Measurements from ENCODE around the gene SEC14L3.

The SEC14L3 gene

DNA sequence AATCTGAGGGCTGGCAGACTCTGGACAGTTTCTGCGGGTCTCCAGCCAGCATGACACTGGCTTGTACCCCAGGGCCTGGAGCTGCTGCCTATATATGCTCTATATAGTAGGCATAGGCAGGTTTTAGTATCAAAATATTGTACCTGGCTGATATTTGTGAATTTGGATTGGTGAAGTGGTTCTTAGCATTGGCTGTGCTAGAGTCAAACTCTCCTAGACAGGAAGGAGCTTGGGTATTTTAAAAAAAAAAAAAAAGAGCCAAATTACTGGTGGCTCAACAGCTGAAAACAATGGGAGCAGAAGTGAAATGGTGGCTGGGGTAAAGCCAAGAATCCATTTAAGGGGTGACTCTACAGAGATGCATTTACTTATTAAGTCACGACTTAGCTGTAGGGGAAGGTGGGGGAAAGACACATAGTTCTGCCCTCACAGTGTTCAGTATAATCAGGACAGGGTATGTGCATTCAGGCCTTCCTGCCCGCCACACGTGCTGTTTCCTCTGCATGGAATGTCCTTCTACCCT, 57.2 kb downstream of the SEC14L3 start:
- no peaks in the 10 kb centered on the region for H4K20me1 ChIP-seq (ENCODE audit: low read depth, low read length)
- H3K27ac ChIP-seq (ENCODE audit: low read depth, low read length): no peak overlapping the region
- no peaks in the 10 kb centered on the region for H3K27me3 ChIP-seq (ENCODE audit: low read length)
- H3F3A ChIP-seq (ENCODE audit: insufficient read depth): no peaks in the 10 kb centered on the region
- no peaks in the 10 kb centered on the region for H3K9me3 ChIP-seq (ENCODE audit: insufficient read depth, low read length)
- H3K4me2 ChIP-seq (ENCODE audit: low read depth, low read length, poor library complexity, severe bottlenecking): no peak overlapping the region
- TF ChIP-seq EZH2phosphoT487 (conservative IDR thresholded peaks at IDR 0.05; ENCODE audit: low read length): no peak
- TF ChIP-seq, protein P1, sequence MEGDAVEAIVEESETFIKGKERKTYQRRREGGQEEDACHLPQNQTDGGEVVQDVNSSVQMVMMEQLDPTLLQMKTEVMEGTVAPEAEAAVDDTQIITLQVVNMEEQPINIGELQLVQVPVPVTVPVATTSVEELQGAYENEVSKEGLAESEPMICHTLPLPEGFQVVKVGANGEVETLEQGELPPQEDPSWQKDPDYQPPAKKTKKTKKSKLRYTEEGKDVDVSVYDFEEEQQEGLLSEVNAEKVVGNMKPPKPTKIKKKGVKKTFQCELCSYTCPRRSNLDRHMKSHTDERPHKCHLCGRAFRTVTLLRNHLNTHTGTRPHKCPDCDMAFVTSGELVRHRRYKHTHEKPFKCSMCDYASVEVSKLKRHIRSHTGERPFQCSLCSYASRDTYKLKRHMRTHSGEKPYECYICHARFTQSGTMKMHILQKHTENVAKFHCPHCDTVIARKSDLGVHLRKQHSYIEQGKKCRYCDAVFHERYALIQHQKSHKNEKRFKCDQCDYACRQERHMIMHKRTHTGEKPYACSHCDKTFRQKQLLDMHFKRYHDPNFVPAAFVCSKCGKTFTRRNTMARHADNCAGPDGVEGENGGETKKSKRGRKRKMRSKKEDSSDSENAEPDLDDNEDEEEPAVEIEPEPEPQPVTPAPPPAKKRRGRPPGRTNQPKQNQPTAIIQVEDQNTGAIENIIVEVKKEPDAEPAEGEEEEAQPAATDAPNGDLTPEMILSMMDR (IDR thresholded peaks at IDR 0.05; ENCODE audit: insufficient read depth, low read length, poor library complexity, severe bottlenecking): no peak
- H3K9ac ChIP-seq (ENCODE audit: low read length): no peak overlapping the region
- H2AFZ ChIP-seq (ENCODE audit: low read depth, low read length, severe bottlenecking): no peak overlapping the region
- H3K36me3 ChIP-seq (ENCODE audit: low read length): no peaks in the 10 kb centered on the region
- no peaks in the 10 kb centered on the region for H3K9me2 ChIP-seq (replicated peaks; ENCODE audit: insufficient read depth, low read length)
- H3K79me2 ChIP-seq (ENCODE audit: insufficient read depth, low read length): no peaks in the 10 kb centered on the region
- H3K4me3 ChIP-seq (ENCODE audit: insufficient read depth, low read length, poor library complexity, severe bottlenecking): no peak overlapping the region

DNA sequence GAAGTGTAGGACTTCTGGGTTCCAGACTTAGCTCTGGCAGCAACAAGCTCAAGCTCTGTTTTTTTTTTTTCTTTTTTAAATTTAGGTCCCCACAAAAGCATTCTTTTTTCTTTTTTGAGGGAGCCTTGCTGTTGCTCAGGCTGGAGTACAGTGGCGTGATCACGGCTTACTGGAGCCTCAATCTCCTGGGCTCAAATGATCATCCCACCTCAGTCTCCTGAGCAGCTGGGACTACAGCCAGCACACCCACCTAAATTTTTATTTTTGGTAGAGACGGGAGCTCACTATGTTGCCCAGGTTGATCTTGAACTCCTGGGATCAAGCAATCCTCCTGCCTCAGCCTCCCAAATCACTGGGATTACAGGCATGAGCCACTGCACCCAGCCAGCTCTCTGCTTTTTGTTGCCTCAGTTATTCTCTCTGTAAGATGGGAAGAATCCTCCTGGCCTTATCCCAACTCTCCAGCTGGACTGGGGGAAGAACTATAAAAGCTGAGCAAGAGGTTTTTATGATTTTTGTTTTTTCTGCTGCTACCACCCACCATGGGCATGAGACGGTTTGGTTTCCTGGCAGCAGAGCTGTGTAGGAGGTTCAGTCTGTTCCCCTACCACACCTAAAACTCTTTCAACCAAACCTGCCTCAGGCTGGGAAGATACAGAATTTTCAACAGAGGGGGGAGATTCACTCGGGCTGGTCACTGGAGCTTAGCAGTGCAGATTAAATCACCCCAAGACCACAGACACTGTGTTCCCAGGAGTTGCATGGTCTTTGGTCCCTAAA, 57.9 kb downstream of the SEC14L3 start:
- H3K4me2 ChIP-seq (ENCODE audit: low read depth, low read length, poor library complexity, severe bottlenecking): no peak overlapping the region
- H4K20me1 ChIP-seq (ENCODE audit: low read depth, low read length): no peaks in the 10 kb centered on the region
- no peaks in the 10 kb centered on the region for H3F3A ChIP-seq (ENCODE audit: insufficient read depth)
- no peaks in the 10 kb centered on the region for H3K9me3 ChIP-seq (ENCODE audit: insufficient read depth, low read length)
- H3K4me3 ChIP-seq (ENCODE audit: insufficient read depth, low read length, poor library complexity, severe bottlenecking): no peak overlapping the region
- H3K9ac ChIP-seq (ENCODE audit: low read length): no peak overlapping the region
- H3K27me3 ChIP-seq (ENCODE audit: low read length): no peaks in the 10 kb centered on the region
- no peak overlapping the region for H3K27ac ChIP-seq (ENCODE audit: low read depth, low read length)
- H3K9me2 ChIP-seq (replicated peaks; ENCODE audit: insufficient read depth, low read length): no peaks in the 10 kb centered on the region
- H2AFZ ChIP-seq (ENCODE audit: low read depth, low read length, severe bottlenecking): no peak overlapping the region
- no peak for TF ChIP-seq EZH2phosphoT487 (conservative IDR thresholded peaks at IDR 0.05; ENCODE audit: low read length)
- TF ChIP-seq, protein P1 (IDR thresholded peaks at IDR 0.05; ENCODE audit: insufficient read depth, low read length, poor library complexity, severe bottlenecking): no peak
- no peaks in the 10 kb centered on the region for H3K36me3 ChIP-seq (ENCODE audit: low read length)
- H3K79me2 ChIP-seq (ENCODE audit: insufficient read depth, low read length): no peaks in the 10 kb centered on the region

DNA sequence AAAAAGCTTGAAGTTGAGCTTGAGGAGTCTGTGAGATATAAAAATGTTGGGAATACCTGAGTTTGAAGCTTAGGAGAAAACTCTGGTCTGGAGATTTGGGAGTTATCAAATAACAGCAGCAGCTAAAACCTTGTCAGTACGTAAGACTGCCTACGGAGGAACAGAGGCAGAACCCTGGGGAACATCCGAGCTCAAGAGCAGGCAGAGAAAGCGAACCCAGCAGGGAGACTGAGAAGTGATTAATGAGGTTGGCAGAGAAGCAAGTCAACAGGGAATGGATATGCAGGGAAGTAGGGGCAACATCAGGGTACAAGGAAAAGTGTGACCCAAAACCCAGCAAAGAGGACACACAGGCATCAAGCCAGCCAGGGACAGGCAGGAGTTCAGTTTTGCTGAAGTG, 58.8 kb downstream of the SEC14L3 start:
- Histone ChIP-seq H3F3A (ENCODE audit: insufficient read depth) (no peaks in the 10 kb centered on the region), H2AFZ (ENCODE audit: low read depth, low read length, severe bottlenecking) (no peak overlapping the region), H3K27me3 (ENCODE audit: low read length) (no peaks in the 10 kb centered on the region), H3K9ac (ENCODE audit: low read length) (no peak overlapping the region), H3K9me2 (replicated peaks; ENCODE audit: insufficient read depth, low read length) (no peaks in the 10 kb centered on the region), H4K20me1 (ENCODE audit: low read depth, low read length) (no peaks in the 10 kb centered on the region), H3K9me3 (ENCODE audit: insufficient read depth, low read length) (no peaks in the 10 kb centered on the region), H3K36me3 (ENCODE audit: low read length) (no peaks in the 10 kb centered on the region), H3K79me2 (ENCODE audit: insufficient read depth, low read length) (no peaks in the 10 kb centered on the region), H3K4me3 (ENCODE audit: insufficient read depth, low read length, poor library complexity, severe bottlenecking) (no peak overlapping the region), H3K27ac (ENCODE audit: low read depth, low read length) (no peak overlapping the region), H3K4me2 (ENCODE audit: low read depth, low read length, poor library complexity, severe bottlenecking) (no peak overlapping the region)
- no peak for TF ChIP-seq EZH2phosphoT487 (conservative IDR thresholded peaks at IDR 0.05; ENCODE audit: low read length)
- TF ChIP-seq, protein P1 (IDR thresholded peaks at IDR 0.05; ENCODE audit: insufficient read depth, low read length, poor library complexity, severe bottlenecking): no peak

All from SU-DHL-6 (cell line).